ENCODE data around the gene MORC2. TPM values are rescaled to one million over a fixed set of nuclear protein-coding genes. Genes with fewer than 3 reads are reported as not detected.
A peak's percentile ranks its signal among the peaks of the same experiment; 100 is the strongest.

The MORC2 gene
- 28.8 and 30.3 TPM in 2 replicates for total RNA-seq
- 19.4 and 39.4 TPM in 2 replicates for polyA plus RNA-seq

DNA sequence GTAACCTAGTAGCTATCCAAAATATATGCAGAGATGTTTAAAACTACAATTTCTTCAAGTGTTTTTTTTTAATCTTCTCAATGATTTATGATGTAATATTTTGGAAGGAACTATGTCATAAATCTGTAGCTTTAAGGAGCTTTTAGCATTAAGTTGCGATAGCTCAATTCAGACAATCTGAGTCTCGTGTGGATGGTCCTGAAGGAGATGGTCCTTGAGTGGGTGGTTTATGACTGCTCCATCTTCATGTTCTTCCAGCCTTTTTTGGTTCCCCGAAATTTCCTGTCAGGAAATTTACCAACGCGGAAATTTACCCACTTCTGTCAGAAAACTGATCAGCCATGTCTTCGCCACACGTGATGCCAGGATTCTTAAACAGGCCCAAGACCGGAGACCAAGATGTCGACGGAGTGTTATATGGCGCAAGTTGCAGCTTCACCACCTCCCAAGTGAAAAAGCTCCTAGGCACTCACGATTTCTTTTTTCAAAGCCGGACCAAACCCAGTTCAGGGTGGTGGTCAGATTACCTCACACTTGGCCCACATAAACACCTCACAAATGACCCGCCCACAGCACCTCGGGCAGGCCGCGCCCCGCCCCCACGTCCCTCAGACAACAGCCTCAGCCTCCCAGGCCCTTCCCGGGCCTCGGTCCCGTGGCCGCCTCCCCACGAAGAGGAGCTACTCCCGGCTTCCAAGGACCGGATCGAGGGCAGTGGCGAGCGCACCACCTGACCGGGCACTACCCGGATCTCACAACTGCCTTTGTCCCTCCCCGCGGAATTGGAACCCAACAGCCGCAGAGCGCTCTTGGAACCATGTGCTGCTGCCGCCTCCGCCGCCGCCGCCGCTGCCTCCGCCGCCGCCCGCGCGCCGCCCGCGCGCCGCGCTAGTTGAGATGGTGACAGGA is at the start of gene MORC2:
Gene MORC2 (minus strand): TSS at position 760 of the 909 bp plus-strand sequence. CDS start 885 bp downstream, outside the sequence.
- DNase-seq (ENCODE audit: low read depth in 1 of 2, low spot score in 1 of 2) = peak in 1 of 2 donors; percentile 68
- TF ChIP-seq, protein P1, sequence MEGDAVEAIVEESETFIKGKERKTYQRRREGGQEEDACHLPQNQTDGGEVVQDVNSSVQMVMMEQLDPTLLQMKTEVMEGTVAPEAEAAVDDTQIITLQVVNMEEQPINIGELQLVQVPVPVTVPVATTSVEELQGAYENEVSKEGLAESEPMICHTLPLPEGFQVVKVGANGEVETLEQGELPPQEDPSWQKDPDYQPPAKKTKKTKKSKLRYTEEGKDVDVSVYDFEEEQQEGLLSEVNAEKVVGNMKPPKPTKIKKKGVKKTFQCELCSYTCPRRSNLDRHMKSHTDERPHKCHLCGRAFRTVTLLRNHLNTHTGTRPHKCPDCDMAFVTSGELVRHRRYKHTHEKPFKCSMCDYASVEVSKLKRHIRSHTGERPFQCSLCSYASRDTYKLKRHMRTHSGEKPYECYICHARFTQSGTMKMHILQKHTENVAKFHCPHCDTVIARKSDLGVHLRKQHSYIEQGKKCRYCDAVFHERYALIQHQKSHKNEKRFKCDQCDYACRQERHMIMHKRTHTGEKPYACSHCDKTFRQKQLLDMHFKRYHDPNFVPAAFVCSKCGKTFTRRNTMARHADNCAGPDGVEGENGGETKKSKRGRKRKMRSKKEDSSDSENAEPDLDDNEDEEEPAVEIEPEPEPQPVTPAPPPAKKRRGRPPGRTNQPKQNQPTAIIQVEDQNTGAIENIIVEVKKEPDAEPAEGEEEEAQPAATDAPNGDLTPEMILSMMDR (IDR thresholded peaks at IDR 0.05; ENCODE audit: low read depth, low read length) = no peak
- H3K4me3 ChIP-seq = peak within 1 kb of the TSS; percentile 81
- H3K27ac ChIP-seq = peak within 1 kb of the TSS; percentile 100
- no peaks in the 10 kb centered on the region for H3K27me3 ChIP-seq
- H3K9me3 ChIP-seq (ENCODE audit: low read depth) = no peaks in the 10 kb centered on the region
- H3K36me3 ChIP-seq = peaks cover 10% of the 10 kb centered on the region
- H3K4me1 ChIP-seq (ENCODE audit: low read depth) = peaks cover 20% of the 10 kb centered on the region

DNA sequence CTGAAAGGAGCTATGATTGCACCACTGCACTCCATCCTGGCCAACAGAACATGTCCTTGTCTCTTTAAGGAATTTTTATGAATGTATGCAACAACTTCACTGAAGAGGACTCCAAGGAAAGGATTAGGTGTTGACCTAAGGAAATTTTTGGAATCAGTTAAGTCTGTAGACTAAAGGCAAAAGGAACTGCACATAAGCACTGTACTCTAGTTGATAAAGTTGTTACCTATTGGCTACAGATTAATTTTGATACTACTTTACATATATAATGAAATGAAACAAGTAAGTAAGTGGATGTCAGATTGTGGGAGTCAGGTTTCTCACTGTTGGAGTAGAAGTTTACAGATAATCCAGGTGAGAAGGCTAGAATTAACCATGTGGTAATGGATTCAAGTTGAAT is 37.0 kb upstream of the MORC2 start:
- no peaks in the 10 kb centered on the region for H3K27me3 ChIP-seq
- TF ChIP-seq, protein P1 (IDR thresholded peaks at IDR 0.05; ENCODE audit: low read depth, low read length) = no peak

DNA sequence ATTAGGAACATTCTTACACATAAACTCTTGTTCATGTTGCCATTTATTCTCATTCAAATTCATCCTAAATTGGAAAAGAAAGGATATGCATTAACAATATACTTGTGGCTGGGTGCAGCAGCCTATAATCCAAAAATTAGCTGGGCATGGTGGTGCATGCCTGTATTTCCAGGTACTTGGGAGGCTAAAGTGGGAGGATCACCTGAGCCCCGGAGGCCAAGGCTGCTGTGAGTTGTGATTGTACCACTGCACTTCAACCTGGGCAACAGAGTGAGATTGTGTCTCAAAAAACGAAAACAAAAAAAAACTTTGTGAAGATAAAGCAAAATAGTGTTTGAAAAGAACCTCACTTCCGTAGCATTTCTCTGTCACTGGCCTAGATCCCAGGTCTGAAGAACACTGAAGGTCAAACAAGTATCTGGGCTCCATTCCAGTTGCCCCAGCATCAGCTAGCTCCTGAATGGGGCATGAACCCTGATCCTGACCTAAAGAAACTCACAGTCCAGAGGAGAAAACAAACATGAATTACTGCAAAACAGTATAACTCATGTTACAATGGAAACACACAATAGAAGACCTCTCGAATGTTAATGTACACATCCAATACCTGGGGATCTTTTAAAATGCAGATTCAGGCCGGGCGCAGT is 32.7 kb upstream of the MORC2 start:
- DNase-seq (ENCODE audit: low read depth in 1 of 2, low spot score in 1 of 2) = no peak
- no peaks in the 10 kb centered on the region for H3K4me1 ChIP-seq (ENCODE audit: low read depth)
- H3K36me3 ChIP-seq = no peaks in the 10 kb centered on the region
- no peak overlapping the region for H3K4me3 ChIP-seq
- TF ChIP-seq, protein P1 (IDR thresholded peaks at IDR 0.05; ENCODE audit: low read depth, low read length) = no peak
- H3K27me3 ChIP-seq = no peaks in the 10 kb centered on the region
- no peaks in the 10 kb centered on the region for H3K9me3 ChIP-seq (ENCODE audit: low read depth)
- no peak overlapping the region for H3K27ac ChIP-seq

More for the DNA sequence above, 37.0 kb upstream of the MORC2 start:
- Histone ChIP-seq H3K4me1 (ENCODE audit: low read depth) (no peaks in the 10 kb centered on the region), H3K36me3 (no peaks in the 10 kb centered on the region), H3K27ac (no peak overlapping the region), H3K4me3 (no peak overlapping the region), H3K9me3 (ENCODE audit: low read depth) (no peaks in the 10 kb centered on the region)
- DNase-seq (ENCODE audit: low read depth in 1 of 2, low spot score in 1 of 2) = no peak

DNA sequence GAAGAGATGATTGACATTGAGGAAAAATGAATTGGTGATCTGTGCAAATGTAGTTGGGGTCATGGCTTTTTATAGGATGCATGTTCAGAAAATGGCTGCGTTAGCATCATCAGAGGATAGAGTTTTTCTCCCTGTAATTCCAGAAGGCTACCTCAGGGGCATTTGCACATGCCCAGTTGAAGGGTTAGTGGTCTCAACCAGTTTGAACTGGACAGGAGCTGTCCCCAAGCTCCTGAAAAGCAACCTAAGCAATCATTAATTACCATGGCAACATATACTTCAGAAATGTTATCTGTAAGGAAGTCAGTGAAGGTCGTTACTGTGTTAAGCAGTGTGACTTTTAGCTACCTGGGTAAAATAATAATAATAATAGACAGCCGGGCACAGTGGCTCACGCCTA is 29.8 kb upstream of the MORC2 start:
- H3K4me3 ChIP-seq = no peak overlapping the region
- H3K36me3 ChIP-seq = no peaks in the 10 kb centered on the region
- H3K4me1 ChIP-seq (ENCODE audit: low read depth) = no peaks in the 10 kb centered on the region
- H3K27ac ChIP-seq = no peak overlapping the region
- DNase-seq (ENCODE audit: low read depth in 1 of 2, low spot score in 1 of 2) = no peak
- H3K27me3 ChIP-seq = no peaks in the 10 kb centered on the region
- no peaks in the 10 kb centered on the region for H3K9me3 ChIP-seq (ENCODE audit: low read depth)
- TF ChIP-seq, protein P1 (IDR thresholded peaks at IDR 0.05; ENCODE audit: low read depth, low read length) = no peak

DNA sequence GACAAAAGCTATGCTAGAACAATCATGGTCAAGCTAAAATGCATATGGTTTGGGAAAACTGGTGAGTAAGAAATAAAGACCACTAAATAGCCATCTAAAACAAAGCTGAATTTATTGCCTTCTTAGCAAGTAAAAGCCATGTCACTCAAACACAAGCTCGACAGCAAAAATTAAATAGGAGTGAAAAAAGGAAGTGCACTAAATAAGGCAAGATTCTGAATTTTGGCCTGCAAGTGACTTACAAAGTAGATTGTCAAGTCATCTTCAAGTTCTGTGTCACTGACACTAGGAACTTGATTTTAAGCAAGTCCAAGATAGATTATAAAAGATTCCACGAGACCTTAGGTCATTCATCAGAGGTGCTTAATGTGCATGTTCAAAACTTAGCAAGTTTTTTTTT is 27.9 kb upstream of the MORC2 start:
- TF ChIP-seq, protein P1 (IDR thresholded peaks at IDR 0.05; ENCODE audit: low read depth, low read length) = no peak
- H3K36me3 ChIP-seq = no peaks in the 10 kb centered on the region
- H3K9me3 ChIP-seq (ENCODE audit: low read depth) = no peaks in the 10 kb centered on the region
- H3K4me3 ChIP-seq = no peak overlapping the region
- H3K27ac ChIP-seq = no peak overlapping the region
- H3K27me3 ChIP-seq = no peaks in the 10 kb centered on the region
- no peak for DNase-seq (ENCODE audit: low read depth in 1 of 2, low spot score in 1 of 2)
- no peaks in the 10 kb centered on the region for H3K4me1 ChIP-seq (ENCODE audit: low read depth)

Data from cardiac muscle cell (in vitro differentiated cells and primary cell).